HEK293 (cell line): ENCODE results near the gene BRSK1.

Experiments
- CTCF ChIP-seq: fragments of 450-650 bp; formaldehyde crosslinking; IDR thresholded peaks from 2 replicates; pipeline ENCODE4 v1.5.1; 2016; ENCODE audit warnings: missing biosample characterization, missing genetic modification characterization
- PRDM10 ChIP-seq: fragments of 450-650 bp; formaldehyde crosslinking; IDR thresholded peaks from 2 replicates; pipeline ENCODE4 v1.5.1; 2016; ENCODE audit warnings: missing biosample characterization, missing genetic modification characterization
- PRDM6 ChIP-seq: fragments of 450-650 bp; formaldehyde crosslinking; IDR thresholded peaks from 2 replicates; pipeline ENCODE4 v1.5.1; 2017; ENCODE audit warnings: missing biosample characterization, missing genetic modification characterization
- SCRT1 ChIP-seq: fragments of 450-650 bp; formaldehyde crosslinking; IDR thresholded peaks from 2 replicates; pipeline ENCODE4 v1.5.1; 2016; ENCODE audit warnings: missing biosample characterization, missing genetic modification characterization, borderline replicate concordance
- SETDB1 ChIP-seq: IDR thresholded peaks from one replicate; pipeline ENCODE4 v1.6.1; 2017; ENCODE audit warnings: mild to moderate bottlenecking, low read length, moderate library complexity, mixed read lengths; ENCODE audit not compliant: insufficient read length
- ZNF140 ChIP-seq: fragments of 450-650 bp; formaldehyde crosslinking; IDR thresholded peaks from 2 replicates; pipeline ENCODE4 v1.5.1; 2016; ENCODE audit warnings: missing biosample characterization, missing genetic modification characterization
- ZNF239 ChIP-seq: fragments of 450-650 bp; formaldehyde crosslinking; IDR thresholded peaks from 2 replicates; pipeline ENCODE4 v1.5.1; 2016; ENCODE audit warnings: missing biosample characterization, missing genetic modification characterization
- ZNF274 ChIP-seq, 2 experiments: fragments of 200-500 bp in 1 of 2; fragments of 450-650 bp in 1 of 2; sonication (Bioruptor generic) in 1 of 2; formaldehyde crosslinking in 1 of 2; IDR thresholded peaks; 2 replicates each; pipeline versions ENCODE4 v1.5.1 to v1.6.1; 2014 to 2016; ENCODE audit warnings: borderline replicate concordance in 1 of 2, inconsistent platforms in 1 of 2, low read length in 1 of 2, missing biosample characterization in 1 of 2, missing genetic modification characterization in 1 of 2
- ZNF76 ChIP-seq: fragments of 450-650 bp; formaldehyde crosslinking; IDR thresholded peaks from 2 replicates; pipeline ENCODE4; 2016; ENCODE audit warnings: low read depth, missing biosample characterization, missing genetic modification characterization, borderline replicate concordance
- ZNF777 ChIP-seq: fragments of 450-650 bp; formaldehyde crosslinking; IDR thresholded peaks from 2 replicates; pipeline ENCODE4 v1.5.1; 2017; ENCODE audit warnings: missing biosample characterization, missing genetic modification characterization, borderline replicate concordance
- ZNF785 ChIP-seq: fragments of 450-650 bp; formaldehyde crosslinking; IDR thresholded peaks from 2 replicates; pipeline ENCODE4 v1.5.1; 2016; ENCODE audit warnings: missing biosample characterization, missing genetic modification characterization

- TF ChIP-seq CTCF (tag by site-specific recombination): no peak
- no peak for TF ChIP-seq ZNF140 (tag by site-specific recombination)
- no peak for TF ChIP-seq ZNF76 (tag by site-specific recombination)
- TF ChIP-seq SETDB1: no peak
- TF ChIP-seq PRDM6: no peak
- TF ChIP-seq ZNF274 (IDR thresholded peaks at IDR 0.05; ENCODE audit: low read length): no peak
- no peak for TF ChIP-seq ZNF274 (tag by site-specific recombination; IDR thresholded peaks at IDR 0.05; ENCODE audit: borderline replicate concordance)
- no peak for TF ChIP-seq ZNF785 (tag by site-specific recombination)
- TF ChIP-seq ZNF777 (tag by site-specific recombination): no peak
- no peak for TF ChIP-seq SCRT1
- TF ChIP-seq PRDM10 (tag by site-specific recombination): no peak
- TF ChIP-seq ZNF239 (tag by site-specific recombination): no peak
Measured at GRCh38 chr19:55241935-55242464, 41.8 kb upstream of the BRSK1 start.
